ENCODE results near the gene FBXO34.
"Not testable (repeated sequence)": the region's sequence is repeated elsewhere in the genome, so short reads cannot be mapped to it uniquely, and the experiment has no call there.

Gene FBXO34

GRCh38 chr14:55312379-55313030 is 41.3 kb downstream of the FBXO34 start:
- not testable (repeated sequence) for DNase-seq

DNA sequence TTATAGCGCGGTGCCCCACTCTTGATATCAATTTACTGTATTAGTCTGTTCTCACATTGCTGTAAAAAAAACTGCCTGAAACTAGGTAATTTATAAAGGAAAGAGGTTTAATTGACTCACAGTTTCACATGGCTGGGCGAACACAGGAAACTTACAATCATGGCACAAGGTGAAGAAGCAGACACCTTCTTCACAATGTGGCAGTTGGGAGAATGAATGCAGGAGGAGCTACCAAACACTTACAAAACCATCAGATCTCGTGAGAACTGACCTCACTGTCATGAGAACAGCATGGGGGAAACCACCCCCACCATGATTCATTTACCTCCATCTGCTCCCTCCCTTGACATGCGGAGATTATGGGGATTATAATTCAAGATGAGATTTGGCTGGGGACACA is 42.3 kb downstream of the FBXO34 start:
- DNase-seq = no peak

DNA sequence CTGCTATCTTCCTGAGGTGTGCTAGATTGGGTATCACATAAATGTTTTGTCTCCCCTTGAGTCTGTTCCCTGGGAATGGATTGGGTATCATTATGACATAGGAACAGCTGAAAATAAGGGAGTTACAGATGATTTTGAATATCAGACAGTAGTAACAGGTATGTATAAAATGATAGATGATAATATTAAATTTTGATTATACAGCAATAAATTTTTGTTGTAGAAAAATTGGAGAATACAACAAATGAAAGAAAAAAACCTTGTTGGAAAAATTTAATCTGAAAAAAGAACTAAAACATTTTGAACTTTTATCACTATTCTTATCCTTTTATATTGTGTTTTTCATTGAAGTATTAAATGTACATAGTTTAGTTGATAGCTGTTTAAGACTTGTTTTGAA is 43.2 kb downstream of the FBXO34 start:
- DNase-seq = no peak

- DNase-seq = no peak
Observed at GRCh38 chr14:55316564-55316963, 45.3 kb downstream of the FBXO34 start.

- DNase-seq = no peak
Observed at GRCh38 chr14:55317542-55318306, 46.5 kb downstream of the FBXO34 start.

DNA sequence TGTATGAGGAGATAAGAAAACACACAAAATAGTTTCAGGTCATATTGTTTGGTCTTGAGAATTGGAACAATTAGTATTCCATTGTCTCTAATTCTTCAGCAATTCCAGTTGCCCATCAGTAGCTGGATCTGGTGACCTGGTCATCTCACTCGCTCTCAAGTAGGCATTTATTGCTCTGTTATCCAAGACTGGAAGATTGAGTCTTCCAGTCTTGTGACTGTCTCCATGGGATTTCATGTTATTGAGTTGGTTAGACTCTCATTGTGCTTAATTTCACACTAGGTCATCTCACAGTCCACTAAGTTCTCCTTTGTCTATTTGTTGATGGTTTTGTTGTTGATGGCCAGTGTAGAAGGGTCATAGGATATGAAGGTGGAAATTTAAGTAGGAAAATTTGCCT is 47.5 kb downstream of the FBXO34 start:
- DNase-seq = no peak

DNA sequence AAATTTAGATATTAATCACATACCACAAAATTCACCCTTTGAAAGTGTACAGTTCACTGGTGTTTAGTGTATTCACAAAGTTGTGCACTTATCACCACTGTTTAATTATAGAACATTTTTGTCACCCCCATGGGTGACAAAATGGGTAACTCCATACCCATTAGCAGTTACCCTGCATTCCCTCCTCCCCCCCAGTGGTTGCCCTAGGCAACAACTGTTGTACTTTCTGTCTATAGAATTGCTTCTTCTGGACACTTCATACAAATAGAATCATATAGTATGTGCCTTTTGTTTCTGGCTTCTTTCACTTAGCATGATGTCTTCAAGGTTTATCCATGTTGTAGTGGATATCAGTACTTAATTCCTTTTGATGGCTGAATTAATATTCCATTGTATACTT is 52.7 kb downstream of the FBXO34 start:
- DNase-seq = no peak

DNA sequence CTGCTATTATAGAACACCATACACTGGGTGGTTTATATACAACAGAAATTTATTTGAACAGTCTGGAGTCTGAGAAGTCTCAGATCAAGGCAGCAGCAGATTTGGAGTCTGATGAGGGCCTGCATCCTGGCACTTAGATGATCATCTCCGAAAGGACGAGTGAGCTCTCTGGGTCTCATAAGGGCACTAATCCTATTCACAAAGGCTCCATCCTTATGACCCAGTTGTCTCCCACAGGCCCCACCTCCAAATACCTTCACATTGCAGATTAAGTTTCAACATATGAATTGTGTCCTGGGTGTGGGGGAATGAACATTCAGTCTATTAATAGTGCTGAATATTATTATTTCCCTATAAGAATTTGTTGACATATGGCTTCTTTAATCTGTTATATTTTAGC is 53.6 kb downstream of the FBXO34 start:
- no peak for DNase-seq

GRCh38 chr14:55327179-55327578 is 56.0 kb downstream of the FBXO34 start:
- no peak for DNase-seq

- DNase-seq = no peak
Observed at GRCh38 chr14:55328317-55328716, 57.1 kb downstream of the FBXO34 start.

DNA sequence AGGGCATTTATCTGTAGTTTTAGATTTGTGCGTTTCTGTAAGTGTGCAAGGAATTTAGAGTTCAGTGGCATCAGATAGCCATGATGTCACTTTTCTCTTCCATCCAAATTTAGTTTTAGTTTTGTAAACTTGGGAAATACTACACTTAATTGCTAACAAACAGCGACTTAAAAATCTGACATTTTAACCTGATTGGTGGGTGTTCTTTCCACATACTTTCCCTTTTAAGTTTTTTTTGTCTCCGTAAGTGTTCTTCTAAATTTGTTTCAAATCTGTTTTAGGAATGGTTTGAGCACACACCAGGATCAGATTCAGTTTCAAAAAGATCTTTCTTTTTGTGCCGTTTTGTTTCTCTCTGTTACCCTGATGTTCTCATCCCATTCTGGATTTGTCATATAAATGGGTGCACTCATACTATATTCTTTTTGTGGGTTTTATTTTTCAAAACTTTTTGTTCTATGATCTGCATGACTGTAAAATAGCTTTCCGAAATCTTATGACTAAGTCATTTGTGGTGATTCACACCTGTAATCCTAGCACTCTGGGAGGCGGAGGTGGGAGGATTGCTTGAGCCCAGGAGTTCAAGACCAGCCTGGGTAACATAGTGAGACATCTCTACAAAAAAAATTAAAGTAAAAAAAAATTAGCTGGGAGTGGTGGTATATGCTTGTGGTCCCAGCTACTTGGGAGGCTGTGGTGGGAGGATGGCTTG is 58.9 kb downstream of the FBXO34 start:
- no peak for DNase-seq

GRCh38 chr14:55332654-55333570 is 61.7 kb downstream of the FBXO34 start:
- DNase-seq = no peak

- DNase-seq = no peak
Observed at GRCh38 chr14:55333711-55334485, 62.7 kb downstream of the FBXO34 start.

- DNase-seq = no peak
Observed at GRCh38 chr14:55336162-55336561, 64.9 kb downstream of the FBXO34 start.

- no peak for DNase-seq
Observed at GRCh38 chr14:55336691-55337090, 65.5 kb downstream of the FBXO34 start.

- DNase-seq = no peak
Observed at GRCh38 chr14:55339770-55340169, 68.5 kb downstream of the FBXO34 start.

DNA sequence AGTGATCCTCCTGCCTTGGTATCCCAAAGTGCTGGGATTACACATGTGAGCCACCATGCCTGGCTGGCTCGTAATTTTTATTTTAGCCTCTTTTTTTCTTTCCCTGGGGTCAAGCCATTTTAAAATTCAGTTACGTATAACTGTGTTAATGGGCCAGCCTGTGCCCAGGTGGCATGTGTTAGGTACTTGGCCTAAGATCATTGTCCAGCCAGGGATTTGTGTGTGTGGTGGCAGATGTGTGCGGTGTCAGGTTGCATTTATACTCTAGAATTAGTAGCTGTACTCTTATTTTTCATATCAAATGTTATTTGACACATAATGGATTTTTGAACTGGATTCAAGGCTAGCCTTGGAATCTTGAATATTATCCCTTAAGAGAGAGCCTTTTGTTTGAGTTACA is 69.3 kb downstream of the FBXO34 start:
- DNase-seq = no peak

- no peak for DNase-seq
Observed at GRCh38 chr14:55341781-55342180, 70.6 kb downstream of the FBXO34 start.

- DNase-seq = not testable (repeated sequence)
Observed at GRCh38 chr14:55344582-55345163, 73.5 kb downstream of the FBXO34 start.

GRCh38 chr14:55347040-55347439 is 75.8 kb downstream of the FBXO34 start:
- no peak for DNase-seq

GRCh38 chr14:55347748-55348147 is 76.5 kb downstream of the FBXO34 start:
- DNase-seq = no peak

All from NCI-H2029 treated with DMSO at 0.1 percent for 48 hours (cell line).